HG03196 (cell line): ENCODE measurements around the gene OPCML.

Experiments used
- ATAC-seq: cut with Tn5 transposase; IDR thresholded peaks from one replicate; pipeline ENCODE4 v1.9.1; 2021; ENCODE audit not compliant: unreplicated experiment

OPCML gene

DNA sequence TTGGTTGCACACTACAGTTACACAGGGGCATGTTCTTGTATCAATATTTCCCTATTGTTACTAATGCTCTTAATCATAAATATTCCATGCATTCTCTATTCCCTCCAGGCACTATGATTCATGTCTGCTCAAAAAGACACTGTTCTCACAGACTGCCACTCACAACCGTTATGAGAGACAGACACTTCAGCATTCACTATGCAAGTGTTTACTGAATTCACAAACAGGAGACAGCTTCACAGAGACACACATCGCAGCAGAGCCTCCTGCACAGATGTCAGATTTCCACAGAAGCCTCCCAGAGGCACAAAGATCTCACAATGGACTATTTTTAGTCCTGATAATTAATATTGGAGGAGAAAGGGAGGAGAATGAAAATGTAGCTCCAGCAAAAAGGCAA is 930.4 kb downstream of the OPCML start:
- no peak for ATAC-seq

DNA sequence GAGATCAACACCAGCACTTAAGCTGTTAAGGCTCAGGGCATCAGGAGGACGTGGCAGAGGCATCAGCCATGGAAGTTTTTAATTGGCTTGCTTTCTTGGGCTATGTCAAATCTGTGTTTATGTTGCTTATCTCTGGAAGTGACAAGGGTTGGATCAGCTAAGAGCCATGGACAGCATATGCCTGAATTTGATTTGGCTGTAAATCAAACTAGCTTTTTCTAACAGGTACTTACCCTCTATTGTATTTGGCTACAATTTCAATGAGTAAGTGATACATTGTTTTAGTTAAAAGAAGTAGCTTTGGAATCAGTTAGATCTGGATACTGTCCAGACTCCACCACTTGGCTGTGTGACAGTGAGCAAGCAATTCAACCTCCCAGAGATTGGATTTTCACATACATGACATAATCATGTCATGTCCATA is 936.6 kb downstream of the OPCML start:
- no peak for ATAC-seq

DNA sequence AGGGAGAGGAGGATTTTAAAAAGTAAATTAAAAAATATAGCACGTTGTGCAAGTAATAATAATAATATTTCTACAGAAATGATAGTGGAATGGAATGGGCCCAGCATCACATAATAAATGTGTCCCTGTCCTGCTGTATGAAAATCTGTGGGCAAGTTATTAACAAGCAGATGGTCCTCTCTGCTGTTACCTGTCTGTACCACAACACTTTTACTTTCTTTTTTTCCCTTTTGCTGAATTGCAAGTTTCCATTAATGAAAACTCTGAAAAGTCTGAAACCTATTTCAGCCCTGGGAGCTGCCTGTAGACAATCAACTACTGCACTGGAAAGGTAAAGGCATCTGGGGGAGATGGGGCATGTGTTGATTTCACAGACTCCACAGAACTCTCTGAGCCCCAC is 937.1 kb downstream of the OPCML start:
- ATAC-seq = no peak

DNA sequence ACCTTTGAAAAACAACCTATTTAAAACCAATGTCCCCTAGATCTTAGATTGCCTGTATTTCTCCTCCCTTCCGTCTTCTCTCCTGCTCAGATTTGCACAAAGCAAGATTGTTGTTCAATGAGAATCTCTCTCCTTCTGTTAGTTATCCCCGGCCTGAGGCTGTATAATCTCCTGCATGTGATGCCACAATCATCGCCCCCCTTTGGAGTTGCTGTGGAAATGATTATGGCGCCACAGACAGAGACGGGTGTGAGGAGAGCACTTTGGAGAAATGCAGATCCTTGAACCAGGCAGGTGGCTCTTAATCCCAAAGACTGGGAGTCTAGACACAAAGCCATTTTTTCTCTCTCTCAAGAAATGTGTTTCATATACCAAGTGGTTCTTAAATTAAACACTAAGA is 941.3 kb downstream of the OPCML start:
- ATAC-seq = no peak

DNA sequence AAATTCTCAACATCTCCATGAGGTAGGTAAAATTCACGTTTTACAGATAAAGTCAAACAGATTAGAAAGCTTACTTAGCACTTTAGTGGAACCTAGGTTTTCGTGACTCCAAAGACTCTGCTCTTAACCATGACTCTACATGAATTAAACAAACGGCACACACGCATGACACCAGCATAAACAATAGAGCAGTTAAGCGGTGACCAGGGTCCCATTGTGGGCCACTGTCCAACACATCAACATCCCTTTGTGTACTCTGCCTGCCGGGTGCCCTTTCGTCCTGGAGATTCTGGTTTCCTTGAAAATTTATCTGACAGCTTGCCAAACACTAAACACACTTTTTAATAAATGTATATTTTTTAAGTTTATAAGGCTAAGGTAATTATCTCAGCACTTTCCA is 941.7 kb downstream of the OPCML start:
- ATAC-seq = no peak

DNA sequence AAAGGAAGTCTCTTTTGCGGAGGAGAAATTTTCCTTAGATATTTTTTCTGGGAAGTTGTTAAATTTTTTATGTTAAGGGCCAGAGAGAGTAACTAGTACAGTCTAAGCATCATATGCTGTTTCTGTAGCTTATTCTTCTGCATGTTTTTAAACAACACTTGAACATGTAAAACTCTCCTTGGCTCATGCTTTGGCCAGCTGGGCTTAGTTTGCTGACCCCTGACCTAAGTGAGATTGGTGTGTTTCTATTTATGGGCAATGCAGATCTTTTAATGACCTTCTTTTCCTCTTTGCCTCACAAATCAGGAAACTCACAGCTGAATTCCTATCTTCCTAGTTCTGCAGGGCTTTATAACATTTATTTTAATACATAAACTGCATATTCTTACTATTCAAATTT is 942.5 kb downstream of the OPCML start:
- ATAC-seq = no peak

DNA sequence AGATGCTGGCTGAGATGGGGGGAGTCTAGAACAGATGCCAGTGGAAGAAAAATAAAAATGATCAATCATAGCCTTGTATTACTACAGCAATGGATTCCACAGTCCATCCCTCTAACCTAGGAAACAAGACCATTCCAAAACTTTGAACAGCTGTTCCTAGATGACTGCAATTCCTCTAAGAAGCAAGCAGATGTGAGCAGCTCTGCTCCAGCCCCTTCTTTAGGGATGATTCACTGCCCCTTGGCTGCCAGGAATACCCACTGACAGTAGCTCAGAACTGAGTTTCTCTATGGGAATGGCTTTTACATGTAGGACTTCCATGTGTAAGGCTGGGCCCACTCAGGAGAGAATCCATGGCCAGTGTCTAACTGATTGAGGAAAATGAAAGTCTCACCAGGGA is 943.9 kb downstream of the OPCML start:
- ATAC-seq = no peak

DNA sequence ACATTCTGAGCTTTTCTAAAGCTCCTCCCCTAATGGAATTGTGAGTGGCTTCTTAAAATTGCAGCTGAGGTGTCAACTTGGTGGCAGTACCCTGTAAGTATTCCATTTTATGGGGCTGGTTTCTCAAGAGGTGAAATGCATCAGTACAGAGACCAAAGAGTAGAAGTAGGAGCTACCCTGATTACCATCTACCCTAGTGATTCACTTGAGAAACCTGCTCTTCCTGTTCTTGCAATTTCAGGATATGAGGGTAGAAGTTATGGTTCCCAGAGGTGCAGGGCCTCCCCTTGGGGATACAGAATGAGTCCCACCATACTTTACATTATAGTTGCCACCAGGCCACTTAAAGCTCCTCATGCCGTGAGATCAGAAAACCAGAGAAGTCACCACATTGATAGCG is 944.6 kb downstream of the OPCML start:
- no peak for ATAC-seq

DNA sequence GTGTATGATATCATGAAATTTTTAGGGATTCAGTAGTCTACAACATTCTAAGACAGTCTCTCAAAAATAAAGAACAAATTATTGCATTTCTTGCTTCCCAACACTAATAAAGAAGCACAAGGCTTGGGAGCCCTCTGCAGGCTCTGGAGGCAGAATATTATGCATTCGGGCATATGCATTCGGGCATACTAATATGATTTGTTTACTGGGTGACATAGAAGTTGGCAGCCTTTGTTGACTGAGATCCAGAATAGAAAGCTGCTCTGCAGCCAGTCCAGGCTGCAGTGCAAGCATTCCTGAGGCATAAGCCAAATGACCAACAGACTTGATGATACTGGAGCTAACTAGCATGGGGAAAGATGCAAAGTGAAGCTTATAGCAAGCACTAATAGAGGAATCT is 945.5 kb downstream of the OPCML start:
- ATAC-seq = no peak

DNA sequence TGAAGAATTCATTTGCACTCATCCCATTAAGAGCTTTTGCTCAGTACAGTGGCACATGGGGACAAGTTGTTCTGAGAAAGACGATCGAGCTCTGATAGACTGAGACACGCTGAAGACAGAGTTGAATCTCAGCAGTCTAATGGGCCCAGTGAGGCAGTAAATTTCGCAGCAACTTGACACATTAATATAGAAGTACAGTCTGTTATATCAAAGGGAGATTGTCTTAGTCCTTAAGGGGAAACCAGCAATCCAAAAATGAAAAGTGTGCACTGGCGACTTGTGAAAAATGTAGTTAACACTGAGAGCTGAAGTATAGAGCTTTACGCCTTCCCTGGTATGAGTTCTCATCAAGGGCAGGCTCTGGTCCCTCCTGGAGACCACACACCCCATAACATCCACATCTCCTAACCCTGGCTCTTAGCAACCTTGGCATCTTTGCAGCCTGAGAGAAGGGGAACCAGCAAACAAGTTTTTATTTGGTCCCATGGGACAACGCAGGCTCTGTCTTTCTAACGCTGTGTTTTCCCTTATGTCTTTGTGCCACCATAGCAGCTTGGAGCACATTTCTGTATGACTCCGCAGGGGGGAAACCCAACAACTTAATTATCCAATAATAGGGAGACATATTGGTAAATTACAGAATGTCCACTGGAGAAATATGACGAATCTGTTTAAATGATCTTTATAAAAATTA is 952.5 kb downstream of the OPCML start:
- no peak for ATAC-seq

DNA sequence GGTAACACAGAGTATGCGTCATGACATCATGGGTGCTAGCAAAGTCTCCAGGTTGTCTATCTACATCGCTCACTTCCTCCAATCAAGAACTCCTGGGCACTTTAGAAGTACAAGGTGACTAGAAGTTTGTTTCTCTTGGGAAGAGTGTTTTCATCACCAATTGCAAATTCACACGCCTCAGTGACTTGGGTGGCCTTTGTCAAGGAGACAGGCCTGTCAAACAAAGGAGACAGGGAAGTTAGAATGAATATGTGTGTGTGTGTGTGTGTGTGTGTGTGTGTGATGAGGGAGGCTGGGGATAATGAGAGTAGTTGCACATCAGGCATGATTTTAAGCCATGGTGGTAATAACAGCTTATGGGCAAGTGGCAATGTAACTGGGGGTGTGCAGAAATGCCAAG is 953.2 kb downstream of the OPCML start:
- no peak for ATAC-seq

DNA sequence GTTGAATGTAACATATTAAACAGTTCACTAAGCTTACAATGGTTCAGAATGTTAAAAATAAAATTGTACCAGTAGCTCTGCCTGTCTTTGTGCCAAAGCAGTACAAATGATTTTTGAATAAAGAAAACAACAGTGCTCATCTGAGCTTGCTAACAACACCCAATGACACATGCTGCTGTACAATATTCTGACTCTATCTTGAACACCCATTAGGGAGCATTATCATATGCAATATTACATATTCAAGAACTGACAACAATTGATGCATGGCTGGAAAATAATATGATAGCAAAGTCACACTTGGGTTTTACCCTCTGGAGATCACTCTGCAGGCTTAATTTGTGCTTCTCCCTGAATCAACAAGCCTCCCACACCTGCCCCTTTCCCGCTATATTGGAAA is 953.7 kb downstream of the OPCML start:
- ATAC-seq = no peak

DNA sequence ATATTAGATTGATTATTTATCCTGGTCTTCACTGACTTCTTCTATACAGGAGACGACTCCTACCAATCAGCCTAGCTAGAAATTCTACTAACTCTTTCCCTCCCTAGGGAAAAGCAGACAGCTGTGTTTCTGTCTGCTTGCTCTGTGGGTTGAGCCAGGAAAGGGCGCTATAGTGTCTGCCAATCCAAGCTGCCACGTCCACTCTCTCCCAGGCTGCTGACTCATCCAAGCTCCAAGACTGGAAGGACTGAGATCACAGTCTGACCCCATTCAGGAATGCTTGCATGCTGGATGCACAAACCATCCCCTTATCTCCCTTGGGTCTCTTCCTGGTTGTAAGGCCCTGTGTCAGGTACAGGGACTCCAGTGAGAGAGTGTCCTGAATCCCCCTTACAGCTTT is 955.6 kb downstream of the OPCML start:
- no peak for ATAC-seq

DNA sequence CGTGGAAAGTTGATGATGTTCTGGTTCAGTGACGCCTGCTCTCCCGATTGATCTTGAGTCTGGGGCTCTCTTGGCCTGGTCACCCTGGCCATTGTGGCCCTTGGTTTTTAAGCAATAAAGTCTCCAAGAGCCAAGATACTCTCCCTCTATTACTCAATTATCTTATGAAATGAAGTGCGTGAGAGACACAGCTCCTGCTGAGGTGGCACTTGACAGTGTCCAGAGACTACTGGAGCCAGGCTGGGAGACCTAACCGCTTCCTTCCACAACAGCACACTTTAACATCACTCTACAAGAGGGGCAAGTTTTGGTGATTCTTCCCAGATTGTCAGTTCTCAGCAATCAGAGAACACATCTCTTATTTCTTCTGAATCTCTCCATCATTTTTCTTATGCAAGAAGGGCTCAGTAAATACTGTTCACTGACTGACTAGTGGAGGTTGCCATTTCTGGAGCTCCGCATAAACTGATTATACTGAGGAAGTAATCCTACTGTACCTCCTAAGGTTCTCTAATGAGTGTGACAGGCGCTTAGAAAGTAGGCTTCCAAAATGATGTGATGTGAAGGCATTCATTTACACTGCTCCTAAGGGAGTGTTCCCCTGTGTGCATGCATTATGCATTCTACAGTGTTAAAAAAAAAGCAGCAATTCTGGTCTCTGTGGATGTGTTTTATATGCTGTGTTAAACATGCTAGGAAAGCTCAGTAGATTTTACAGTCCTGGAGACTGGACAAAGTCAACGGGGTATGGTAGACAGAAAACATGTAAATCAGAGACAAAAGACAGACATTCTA is 968.0 kb downstream of the OPCML start:
- no peak for ATAC-seq

DNA sequence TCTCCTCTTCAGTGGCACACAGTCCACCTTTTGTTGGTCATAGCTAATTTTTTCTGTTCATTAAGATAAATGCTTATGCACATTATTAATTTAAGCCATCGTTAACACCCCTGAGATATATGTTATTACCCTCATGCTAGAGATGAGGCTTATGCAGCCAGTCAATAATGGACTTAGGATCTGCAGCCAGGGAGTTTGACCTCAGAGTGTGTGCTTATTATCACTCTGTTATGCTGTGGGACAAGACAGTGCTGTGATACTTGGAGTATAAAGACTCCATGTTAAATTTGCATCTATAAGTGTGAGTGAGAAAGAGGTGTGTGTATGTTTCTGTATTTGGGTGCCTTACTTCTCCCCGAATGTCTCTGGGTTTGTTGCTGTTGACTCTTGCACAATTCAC is 969.3 kb downstream of the OPCML start:
- ATAC-seq = no peak

DNA sequence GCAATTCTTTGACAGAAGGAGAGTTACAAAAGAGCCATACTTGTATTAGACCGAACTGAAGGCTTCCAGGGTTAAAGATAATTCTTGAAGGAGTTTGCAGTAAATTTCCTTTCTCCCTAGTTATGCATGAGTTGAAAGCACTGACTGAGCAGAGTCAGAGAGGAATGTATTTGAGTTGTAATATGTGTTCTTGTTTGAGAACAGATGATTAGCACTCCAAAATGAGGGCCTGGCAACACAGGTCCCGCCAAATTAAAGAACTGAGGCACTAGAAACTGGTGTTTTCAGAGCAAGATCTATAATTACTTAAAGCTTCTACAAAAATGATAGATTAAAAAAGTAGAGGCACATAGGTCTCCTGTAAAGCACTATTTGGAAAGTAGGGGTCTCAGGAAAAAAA is 970.4 kb downstream of the OPCML start:
- no peak for ATAC-seq

DNA sequence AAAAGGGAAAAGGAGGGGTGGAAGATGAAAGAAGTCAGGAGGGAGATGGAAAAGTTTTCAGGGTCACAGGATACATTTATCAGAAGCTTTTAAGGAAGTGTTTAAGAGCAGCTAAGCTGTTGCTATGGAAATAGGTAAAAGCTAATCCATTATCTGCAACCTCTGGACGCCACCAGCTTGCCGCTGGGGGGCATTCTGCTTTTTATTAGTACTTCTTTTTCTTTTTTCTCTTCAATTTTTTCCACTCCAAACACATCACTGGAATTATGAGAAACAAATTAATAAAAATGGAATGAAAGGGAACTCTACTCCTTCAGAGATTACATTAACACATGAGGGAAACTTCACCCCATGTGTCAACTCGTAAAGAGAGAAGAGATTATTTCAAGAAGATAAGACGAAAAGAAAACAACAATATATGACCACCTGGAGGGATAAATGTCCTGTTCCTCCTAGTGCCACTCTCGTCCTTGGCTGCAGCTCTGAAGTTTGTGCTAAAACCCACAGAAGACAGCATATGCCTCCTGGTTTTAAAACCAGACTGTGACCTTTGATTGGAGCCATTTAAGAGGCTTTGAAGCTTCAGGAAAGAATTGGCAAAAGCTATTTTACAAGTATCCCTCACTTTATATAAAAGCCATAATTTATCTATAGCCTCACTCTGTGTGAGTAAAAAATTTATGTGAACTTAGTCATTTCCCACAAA is 972.8 kb downstream of the OPCML start:
- ATAC-seq = no peak

DNA sequence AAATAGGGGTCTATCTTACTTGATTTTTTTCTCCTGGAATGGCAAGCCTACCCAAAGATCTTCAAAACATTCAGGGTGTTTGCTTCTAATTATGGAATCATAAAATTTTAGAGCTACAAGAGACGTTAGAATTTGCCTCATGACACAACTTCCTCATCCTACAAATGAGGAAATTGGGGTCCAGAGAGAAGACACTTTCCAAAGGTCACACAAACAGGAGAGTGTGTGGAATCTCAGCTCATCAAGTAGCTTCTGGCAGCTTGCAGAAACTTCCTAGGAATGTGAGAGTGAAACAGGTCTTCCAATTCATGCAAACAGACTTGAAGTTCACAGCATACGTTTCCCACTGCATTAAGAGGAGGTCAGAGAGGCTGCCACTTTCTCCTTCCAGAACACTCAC is 976.0 kb downstream of the OPCML start:
- no peak for ATAC-seq

DNA sequence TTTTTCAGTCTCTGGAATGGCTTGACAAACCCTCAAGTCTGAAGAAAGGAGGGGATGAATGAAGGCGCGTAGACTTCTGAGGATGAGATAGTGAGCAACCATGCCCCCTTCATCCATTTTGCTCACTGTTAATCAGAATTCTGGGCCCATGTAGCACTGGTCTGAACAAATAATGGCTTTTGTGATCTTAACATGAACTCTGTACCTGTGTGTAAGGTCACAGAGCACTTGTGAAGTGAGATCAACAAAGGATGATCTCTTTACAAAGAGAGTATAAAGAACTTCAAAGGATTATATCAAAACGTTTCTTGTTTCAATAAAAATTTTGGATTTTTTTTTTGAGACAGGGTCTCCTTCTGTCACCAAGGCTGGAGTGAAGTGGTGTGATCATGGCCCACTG is 976.7 kb downstream of the OPCML start:
- ATAC-seq = no peak

DNA sequence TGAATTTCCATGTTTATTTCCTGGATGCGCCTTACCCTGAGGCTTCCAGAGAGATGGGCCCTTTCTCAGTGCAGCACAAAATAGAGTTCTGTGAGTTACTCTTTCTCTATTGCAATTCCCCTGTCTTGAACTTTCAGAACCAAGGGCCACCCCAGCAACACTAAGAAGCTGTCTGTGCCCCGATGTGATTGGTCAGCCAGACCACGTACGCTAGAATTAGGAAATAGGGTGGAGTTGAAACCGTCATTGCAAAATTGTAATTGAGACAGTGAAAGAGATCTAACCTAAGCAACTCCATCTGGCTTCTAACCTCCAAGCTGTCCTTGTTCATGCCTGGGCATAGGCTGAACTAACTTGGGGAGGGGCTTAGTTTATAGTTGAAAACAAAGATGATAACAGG is 981.3 kb downstream of the OPCML start:
- no peak for ATAC-seq

DNA sequence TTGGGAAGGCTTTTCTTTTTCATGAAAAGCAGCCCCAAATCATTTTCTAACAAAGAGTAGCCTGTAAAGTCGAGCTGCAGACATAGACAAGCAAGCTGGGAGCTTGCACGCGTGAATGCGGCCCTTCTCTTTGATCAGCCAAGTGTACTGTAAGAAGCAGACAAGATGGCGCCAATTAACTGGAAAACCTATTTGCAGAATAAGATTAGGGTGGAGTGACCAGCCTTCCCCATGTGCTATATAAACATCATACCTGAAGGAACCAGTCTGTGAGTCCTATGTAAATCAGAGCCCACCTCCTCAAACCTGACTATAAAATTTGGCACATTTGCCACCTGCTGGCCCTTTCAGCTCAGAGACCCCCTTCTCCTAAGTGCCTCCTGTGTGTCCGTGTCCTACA is 982.7 kb downstream of the OPCML start:
- no peak for ATAC-seq

DNA sequence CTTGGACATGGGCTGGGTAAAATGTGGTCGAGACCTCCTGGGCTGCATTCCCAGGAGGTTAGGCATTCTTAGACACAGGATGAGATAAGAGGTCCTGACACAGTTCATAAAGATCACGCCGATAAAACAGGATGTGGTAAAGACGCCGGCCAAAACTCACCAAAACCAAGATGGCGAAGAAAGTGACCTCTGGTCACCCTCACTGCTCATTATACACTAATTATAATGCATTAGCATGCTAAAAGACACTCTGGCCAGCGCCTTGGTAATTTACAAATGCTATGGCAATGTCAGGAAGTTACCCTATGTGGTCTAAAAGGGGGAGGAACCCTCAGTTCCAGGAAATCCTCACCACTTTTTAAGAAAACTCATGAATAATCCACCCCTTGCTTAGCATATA is 983.3 kb downstream of the OPCML start:
- ATAC-seq = no peak
